Hepatocyte (in vitro differentiated cells): ENCODE measurements around the gene CHST11. TPM values are rescaled to one million over a fixed set of nuclear protein-coding genes. Genes with fewer than 3 reads are reported as not detected.

Experiments used
- DNase-seq: peaks from one replicate; pipeline ENCODE4 v3.0.0-alpha.2; 2016; ENCODE audit warnings: low spot score
- H2AFZ ChIP-seq: fragments of 200-600 bp; sonication (generic); 2 replicates; pipeline ENCODE4 v1.6.0; 2016; ENCODE audit warnings: antibody characterized with exemption, mild to moderate bottlenecking
- H3K27ac ChIP-seq: fragments of 200-600 bp; sonication (generic); 2 replicates; pipeline ENCODE4 v1.5.1; 2016; ENCODE audit warnings: mild to moderate bottlenecking
- H3K27me3 ChIP-seq: fragments of 200-600 bp; sonication (generic); 2 replicates; pipeline ENCODE4 v1.6.1; 2016
- H3K36me3 ChIP-seq: fragments of 200-600 bp; sonication (generic); replicated peaks from 2 replicates; pipeline ENCODE4 v1.5.1; 2016; ENCODE audit warnings: low read depth; ENCODE audit not compliant: insufficient read depth
- H3K4me1 ChIP-seq: fragments of 200-600 bp; sonication (generic); 2 replicates; pipeline ENCODE4 v1.5.1; 2016; ENCODE audit warnings: mild to moderate bottlenecking, moderate library complexity; ENCODE audit not compliant: insufficient read depth
- H3K4me2 ChIP-seq: fragments of 200-600 bp; sonication (generic); 2 replicates; pipeline ENCODE4 v1.6.0; 2016
- H3K4me3 ChIP-seq: fragments of 200-600 bp; sonication (generic); 2 replicates; pipeline ENCODE4 v1.5.1; 2016; ENCODE audit warnings: mild to moderate bottlenecking
- H3K79me2 ChIP-seq: fragments of 200-600 bp; sonication (generic); 2 replicates; pipeline ENCODE4 v1.6.0; 2017; ENCODE audit warnings: mild to moderate bottlenecking
- H3K9me2 ChIP-seq: fragments of 200-600 bp; sonication (generic); replicated peaks from 2 replicates; pipeline ENCODE4 v1.6.0; 2017; ENCODE audit warnings: mild to moderate bottlenecking; ENCODE audit not compliant: insufficient read depth
- H3K9me3 ChIP-seq: fragments of 200-600 bp; sonication (generic); 2 replicates; pipeline ENCODE4 v1.5.1; 2016; ENCODE audit warnings: low read depth, mild to moderate bottlenecking
- H4K20me1 ChIP-seq: fragments of 200-600 bp; sonication (generic); 2 replicates; pipeline ENCODE4 v1.6.0; 2016; ENCODE audit warnings: mild to moderate bottlenecking; ENCODE audit not compliant: insufficient read depth, poor library complexity, severe bottlenecking
- CTCF ChIP-seq: fragments of 200-600 bp; sonication (generic); IDR thresholded peaks from 2 replicates; pipeline ENCODE4 v1.5.1; 2016; ENCODE audit warnings: antibody characterized with exemption, mild to moderate bottlenecking; ENCODE audit not compliant: poor library complexity
- EZH2 ChIP-seq: fragments of 200-600 bp; sonication (generic); IDR thresholded peaks from 2 replicates; pipeline ENCODE4 v1.6.1; 2016; ENCODE audit warnings: antibody characterized with exemption, mild to moderate bottlenecking, borderline replicate concordance
- EZH2phosphoT487 ChIP-seq: fragments of 200-600 bp; sonication (generic); IDR thresholded peaks from one replicate; pipeline ENCODE4 v1.6.1; 2018; ENCODE audit warnings: antibody characterized with exemption, mild to moderate bottlenecking, low read depth, moderate library complexity; ENCODE audit not compliant: unreplicated experiment, severe bottlenecking
- WGBS: methylation state at CpG from one replicate; pipeline ENCODE4 v1.1.6; 2016; ENCODE audit warnings: low lambda C conversion rate; ENCODE audit errors: missing lambda C conversion rate; 5-methylcytosine and 5-hydroxymethylcytosine counted together
- polyA plus RNA-seq: library from polyadenylated mRNA; unstranded; fragments of >200 nt; fragmentation: Nextera tagmentation; extraction: Ambion mirVana; gene quantifications from 2 replicates; pipeline ENCODE4 v1.2.1, GENCODE V29; 2016
- total RNA-seq: library from RNA; depleted of rRNA; stranded (reverse); fragments of >200 nt; gene quantifications from 2 replicates; pipeline ENCODE4 v1.2.3, GENCODE V29; 2014

CHST11 gene
- total and polyA plus RNA-seq, 2 experiments from 2014 or later, result 5.2 to 8.9 TPM

GRCh38 chr12:104551313-104551931 lies 94.7 kb downstream of the CHST11 start:
- Histone ChIP-seq H2AFZ (no peak overlapping the region), H3K4me3 (no peak overlapping the region), H3K27ac (no peak overlapping the region), H3K4me2 (no peak overlapping the region), H3K36me3 (no peaks in the 10 kb centered on the region), H3K9me2 (no peaks in the 10 kb centered on the region), H4K20me1 (no peaks in the 10 kb centered on the region), H3K4me1 (no peaks in the 10 kb centered on the region), H3K9me3 (no peaks in the 10 kb centered on the region), H3K27me3 (no peaks in the 10 kb centered on the region), H3K79me2 (no peaks in the 10 kb centered on the region)
- no peak for TF ChIP-seq EZH2phosphoT487
- TF ChIP-seq EZH2, result no peak
- no peak for TF ChIP-seq CTCF
- 80% methylated on average over 14 of the region's 14 CpGs for WGBS
- no peak for DNase-seq

- WGBS, result 96% methylated on average over 4 of the region's 4 CpGs
- no peaks in the 10 kb centered on the region for H3K36me3 ChIP-seq
- H2AFZ ChIP-seq, result no peak overlapping the region
- TF ChIP-seq EZH2 (no peak), CTCF (no peak), EZH2phosphoT487 (no peak)
- H3K27me3 ChIP-seq, result no peaks in the 10 kb centered on the region
- DNase-seq, result no peak
- H3K4me1 ChIP-seq, result no peaks in the 10 kb centered on the region
- H3K4me2 ChIP-seq, result no peak overlapping the region
- H3K79me2 ChIP-seq, result no peaks in the 10 kb centered on the region
- no peaks in the 10 kb centered on the region for H4K20me1 ChIP-seq
- H3K9me2 ChIP-seq, result no peaks in the 10 kb centered on the region
- H3K27ac ChIP-seq, result no peak overlapping the region
- H3K9me3 ChIP-seq, result no peaks in the 10 kb centered on the region
- H3K4me3 ChIP-seq, result no peak overlapping the region
Measured at GRCh38 chr12:104553421-104553820, 96.7 kb downstream of the CHST11 start.

- Histone ChIP-seq H3K4me3 (no peak overlapping the region), H3K4me2 (no peak overlapping the region), H3K9me2 (no peaks in the 10 kb centered on the region), H3K36me3 (no peaks in the 10 kb centered on the region), H4K20me1 (no peaks in the 10 kb centered on the region), H3K9me3 (no peaks in the 10 kb centered on the region), H3K27ac (no peak overlapping the region), H3K4me1 (no peaks in the 10 kb centered on the region), H2AFZ (no peak overlapping the region), H3K79me2 (no peaks in the 10 kb centered on the region), H3K27me3 (no peaks in the 10 kb centered on the region)
- DNase-seq, result no peak
- TF ChIP-seq CTCF (no peak), EZH2phosphoT487 (no peak), EZH2 (no peak)
- 53% methylated on average over 6 of the region's 6 CpGs for WGBS
Measured at GRCh38 chr12:104555648-104556047, 98.9 kb downstream of the CHST11 start.
